Spinal cord (tissue), 10 donors: ENCODE data around the gene ATP8B3. TPM values are rescaled to one million over a fixed set of nuclear protein-coding genes. Genes with fewer than 3 reads are reported as not detected.

Source experiments
- DNase-seq, 6 donors: peaks; one replicate each; pipeline versions ENCODE4 v3.0.0 to v3.0.0-alpha.2; 2013 to 2015; ENCODE audit warnings: low spot score in 6 of 6, low read depth in 4 of 6
- H3K27ac ChIP-seq: one replicate; pipeline ENCODE4 v1.5.1; 2013; ENCODE audit warnings: low read depth, low read length, control low read depth
- H3K27me3 ChIP-seq: one replicate; pipeline ENCODE4 v1.6.1; 2013; ENCODE audit warnings: low read length; ENCODE audit not compliant: control insufficient read depth, insufficient read depth
- H3K36me3 ChIP-seq: one replicate; pipeline ENCODE4 v1.6.1; 2013; ENCODE audit warnings: low read length; ENCODE audit not compliant: control insufficient read depth, insufficient read depth
- H3K4me1 ChIP-seq: one replicate; pipeline ENCODE4 v1.6.1; 2013; ENCODE audit warnings: low read length; ENCODE audit not compliant: control insufficient read depth, insufficient read depth
- H3K4me3 ChIP-seq: one replicate; pipeline ENCODE4 v1.5.1; 2013; ENCODE audit warnings: low read depth, low read length, control low read depth
- H3K9me3 ChIP-seq: one replicate; pipeline ENCODE4 v1.6.1; 2013; ENCODE audit warnings: low read length; ENCODE audit not compliant: control insufficient read depth, insufficient read depth
- WGBS: methylation state at CpG from one replicate; pipeline ENCODE4 v1.1.5; 2013; ENCODE audit warnings: missing lambda C conversion rate; ENCODE audit not compliant: insufficient coverage; 5-methylcytosine and 5-hydroxymethylcytosine counted together
- polyA plus RNA-seq, 2 donors: library from polyadenylated mRNA; unstranded; fragments of 120-200 nt; gene quantifications; one replicate each; pipeline ENCODE4 v1.2.1, GENCODE V29; 2013; ENCODE audit not compliant: insufficient read length in 2 of 2
- total RNA-seq, 2 donors: library from RNA; depleted of rRNA in 1 of 2; stranded (reverse); fragments of 120-200 nt in 1 of 2; fragments of >200 nt in 1 of 2; gene quantifications; one replicate each; pipeline versions ENCODE4 v1.2.3 to v1.2.4, GENCODE V29; 2013 to 2014
- donor health status: healthy.

The ATP8B3 gene
- total and polyA plus RNA-seq, 4 donors: 1.0 to 2.1 (median 1.4) TPM

- no peaks in the 10 kb centered on the region for H3K9me3 ChIP-seq
- 1% methylated on average over 28 of the region's 31 CpGs for WGBS
- H3K27me3 ChIP-seq: peaks cover 78% of the 10 kb centered on the region
- H3K4me3 ChIP-seq: no peak overlapping the region
- no peak for DNase-seq
- peaks cover 25% of the 10 kb centered on the region for H3K4me1 ChIP-seq
- H3K27ac ChIP-seq: no peak overlapping the region
- no peaks in the 10 kb centered on the region for H3K36me3 ChIP-seq
These were observed 65.4 kb downstream of the ATP8B3 start for GRCh38 chr19:1746401-1747284.

DNA sequence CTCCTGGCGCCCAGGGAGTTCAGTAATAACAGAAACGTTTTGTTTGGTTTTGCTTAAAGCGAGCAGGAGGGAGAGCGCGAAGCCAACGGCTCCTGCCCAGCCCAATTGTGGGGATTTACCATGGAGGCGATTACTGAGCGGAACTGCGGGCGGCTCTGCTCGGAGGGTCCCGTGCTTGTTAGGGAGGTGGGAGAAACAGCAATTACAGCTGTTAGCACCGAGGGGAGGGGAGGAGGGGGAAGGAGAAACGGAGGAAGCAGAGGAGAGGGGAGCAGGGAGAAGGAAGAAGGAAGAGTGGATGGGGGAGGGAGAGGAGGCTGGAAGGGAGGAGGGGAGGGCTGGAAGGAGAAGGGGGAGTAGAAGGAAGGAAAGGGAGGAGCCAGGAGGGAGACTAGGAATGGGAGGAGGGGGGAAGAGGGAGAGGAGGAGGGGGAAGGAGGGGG, 66.5 kb downstream of the ATP8B3 start:
- Histone ChIP-seq H3K36me3 (no peaks in the 10 kb centered on the region), H3K4me3 (no peak overlapping the region), H3K27ac (no peak overlapping the region), H3K9me3 (no peaks in the 10 kb centered on the region), H3K27me3 (peaks cover 69% of the 10 kb centered on the region), H3K4me1 (peaks cover 25% of the 10 kb centered on the region)
- 0% methylated on average over 13 of the region's 14 CpGs for WGBS
- DNase-seq: no peak

DNA sequence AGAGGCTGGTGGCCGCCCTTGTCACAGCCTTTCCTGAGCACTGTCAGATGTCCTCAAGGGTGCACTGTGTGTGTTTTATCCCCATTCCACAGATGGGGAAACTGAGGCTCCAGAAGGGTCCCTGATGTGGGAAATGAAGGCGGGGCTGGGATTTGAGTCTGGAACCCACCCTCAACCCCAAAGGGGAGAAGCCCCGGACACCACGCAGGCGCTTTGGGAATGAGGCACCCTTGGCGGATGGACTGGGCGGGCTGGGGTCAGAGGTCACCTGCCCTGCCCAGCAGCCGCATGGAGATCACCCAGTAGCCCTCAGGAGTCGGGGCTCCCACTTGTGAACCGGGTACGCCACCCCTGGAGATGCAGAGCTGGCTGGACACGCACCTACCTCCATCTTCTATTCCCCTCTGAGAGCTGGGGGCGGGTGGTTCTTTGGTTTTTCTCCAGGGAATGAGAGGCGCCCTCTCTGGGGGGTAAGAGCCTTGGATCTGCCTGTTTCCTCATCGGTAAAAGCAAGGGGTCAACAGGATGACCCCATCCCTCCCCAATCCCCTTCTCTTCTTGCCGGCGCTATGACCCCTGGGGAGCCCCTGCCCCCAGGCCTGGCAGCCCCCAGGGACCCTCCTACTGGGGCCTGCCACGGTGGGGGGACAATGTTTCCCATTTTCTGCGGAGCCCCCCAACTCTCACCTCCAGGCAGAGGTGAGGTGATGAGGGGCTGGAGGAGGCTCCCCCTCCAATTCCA, 67.1 kb downstream of the ATP8B3 start:
- Histone ChIP-seq H3K9me3 (no peaks in the 10 kb centered on the region), H3K4me1 (peaks cover 23% of the 10 kb centered on the region), H3K4me3 (no peak overlapping the region), H3K27me3 (peaks cover 64% of the 10 kb centered on the region), H3K27ac (no peak overlapping the region), H3K36me3 (no peaks in the 10 kb centered on the region)
- no peak for DNase-seq
- 9% methylated on average over 11 of the region's 19 CpGs for WGBS

- H3K27ac ChIP-seq: no peak overlapping the region
- DNase-seq: no peak
- H3K4me3 ChIP-seq: no peak overlapping the region
- H3K36me3 ChIP-seq: no peaks in the 10 kb centered on the region
- H3K27me3 ChIP-seq: peaks cover 58% of the 10 kb centered on the region
- WGBS: 72% methylated on average over 5 of the region's 10 CpGs
- peaks cover 18% of the 10 kb centered on the region for H3K4me1 ChIP-seq
- no peaks in the 10 kb centered on the region for H3K9me3 ChIP-seq
These were observed 67.9 kb downstream of the ATP8B3 start for GRCh38 chr19:1744133-1744665.

GRCh38 chr19:1742989-1743696, 68.9 kb downstream of the ATP8B3 start:
- Histone ChIP-seq H3K27me3 (peaks cover 47% of the 10 kb centered on the region), H3K9me3 (no peaks in the 10 kb centered on the region), H3K4me1 (peaks cover 10% of the 10 kb centered on the region), H3K36me3 (no peaks in the 10 kb centered on the region), H3K27ac (no peak overlapping the region), H3K4me3 (no peak overlapping the region)
- WGBS: 83% methylated on average over 34 of the region's 34 CpGs
- no peak for DNase-seq

GRCh38 chr19:1739960-1740629, 72.0 kb downstream of the ATP8B3 start:
- no peak overlapping the region for H3K4me3 ChIP-seq
- no peak for DNase-seq
- H3K27me3 ChIP-seq: peaks cover 44% of the 10 kb centered on the region
- H3K27ac ChIP-seq: no peak overlapping the region
- H3K9me3 ChIP-seq: no peaks in the 10 kb centered on the region
- peaks cover 3% of the 10 kb centered on the region for H3K4me1 ChIP-seq
- no peaks in the 10 kb centered on the region for H3K36me3 ChIP-seq
- 97% methylated on average over 8 of the region's 11 CpGs for WGBS

- Histone ChIP-seq H3K27ac (no peak overlapping the region), H3K4me1 (peaks cover 4% of the 10 kb centered on the region), H3K4me3 (no peak overlapping the region), H3K36me3 (no peaks in the 10 kb centered on the region), H3K9me3 (no peaks in the 10 kb centered on the region), H3K27me3 (peaks cover 46% of the 10 kb centered on the region)
- 18% methylated on average over 16 of the region's 22 CpGs for WGBS
- DNase-seq: no peak
These were observed 75.1 kb downstream of the ATP8B3 start for GRCh38 chr19:1736927-1737326.

DNA sequence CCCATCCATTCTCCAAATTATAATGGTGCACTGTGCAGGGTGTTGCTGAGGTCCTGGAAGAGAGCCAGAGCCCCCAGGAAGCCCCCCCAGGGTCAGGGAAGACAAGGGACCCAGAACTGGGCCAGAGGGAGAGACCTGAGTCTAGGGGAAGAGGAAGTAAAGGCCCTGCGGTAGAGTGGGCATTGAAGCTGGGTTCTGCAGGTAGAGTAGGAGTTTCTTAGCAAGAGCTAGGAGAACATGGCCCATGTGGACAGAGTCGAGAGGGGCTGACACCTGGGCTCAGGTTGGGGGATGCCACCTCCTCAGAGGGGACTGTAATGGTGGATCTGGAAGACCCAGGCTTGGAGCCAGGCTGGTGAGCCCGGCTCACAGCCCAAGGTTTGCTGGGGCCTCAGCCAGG, 75.8 kb downstream of the ATP8B3 start:
- no peak for DNase-seq
- Histone ChIP-seq H3K27me3 (peaks cover 46% of the 10 kb centered on the region), H3K4me3 (no peak overlapping the region), H3K4me1 (peaks cover 4% of the 10 kb centered on the region), H3K36me3 (no peaks in the 10 kb centered on the region), H3K9me3 (no peaks in the 10 kb centered on the region), H3K27ac (no peak overlapping the region)
- 68% methylated on average over 3 of the region's 3 CpGs for WGBS
